ENCODE measurements around the gene DUOX2.
"Not testable (repeated sequence)": the region's sequence is repeated elsewhere in the genome, so short reads cannot be mapped to it uniquely, and the experiment has no call there.

DUOX2 gene

GRCh38 chr15:45110256-45110820 is 3.6 kb downstream of the DUOX2 start:
- H3K4me3 ChIP-seq (replicated peaks in 1 of 2; ENCODE audit: low read depth in 2 of 2, low read length in 2 of 2), result no peak overlapping the region
- TF ChIP-seq CTCF (IDR thresholded peaks at IDR 0.05; ENCODE audit: low read depth, low read length), result peak; percentile 14
- no peak for DNase-seq (ENCODE audit: low read depth in 2 of 2)

- TF ChIP-seq CTCF (IDR thresholded peaks at IDR 0.05; ENCODE audit: low read depth, low read length), result no peak
- no peak overlapping the region for H3K4me3 ChIP-seq (replicated peaks in 1 of 2; ENCODE audit: low read depth in 2 of 2, low read length in 2 of 2)
- DNase-seq (ENCODE audit: low read depth in 2 of 2), result no peak
Observed at GRCh38 chr15:45107941-45108630, 5.9 kb downstream of the DUOX2 start.

- H3K4me3 ChIP-seq (replicated peaks in 1 of 2; ENCODE audit: low read depth in 2 of 2, low read length in 2 of 2), result no peak overlapping the region
- TF ChIP-seq CTCF (IDR thresholded peaks at IDR 0.05; ENCODE audit: low read depth, low read length), result no peak
- no peak for DNase-seq (ENCODE audit: low read depth in 2 of 2)
Observed at GRCh38 chr15:45106002-45106790, 7.8 kb downstream of the DUOX2 start.

- DNase-seq (ENCODE audit: low read depth in 2 of 2), result no peak
- no peak overlapping the region for H3K4me3 ChIP-seq (replicated peaks in 1 of 2; ENCODE audit: low read depth in 2 of 2, low read length in 2 of 2)
- no peak for TF ChIP-seq CTCF (IDR thresholded peaks at IDR 0.05; ENCODE audit: low read depth, low read length)
Observed at GRCh38 chr15:45105586-45105985, 8.4 kb downstream of the DUOX2 start.

- not testable (repeated sequence) for DNase-seq (ENCODE audit: low read depth in 2 of 2); H3K4me3 ChIP-seq (replicated peaks in 1 of 2; ENCODE audit: low read depth in 2 of 2, low read length in 2 of 2)
Observed at GRCh38 chr15:45104170-45104569, 9.8 kb downstream of the DUOX2 start.

GRCh38 chr15:45102226-45102625 is 11.7 kb downstream of the DUOX2 start:
- no peak overlapping the region for H3K4me3 ChIP-seq (replicated peaks in 1 of 2; ENCODE audit: low read depth in 2 of 2, low read length in 2 of 2)
- no peak for TF ChIP-seq CTCF (IDR thresholded peaks at IDR 0.05; ENCODE audit: low read depth, low read length)
- no peak for DNase-seq (ENCODE audit: low read depth in 2 of 2)

- no peak for DNase-seq (ENCODE audit: low read depth in 2 of 2)
- no peak overlapping the region for H3K4me3 ChIP-seq (replicated peaks in 1 of 2; ENCODE audit: low read depth in 2 of 2, low read length in 2 of 2)
- TF ChIP-seq CTCF (IDR thresholded peaks at IDR 0.05; ENCODE audit: low read depth, low read length), result no peak
Observed at GRCh38 chr15:45101749-45102148, 12.2 kb downstream of the DUOX2 start.

All from cardiac fibroblast (primary cell).